Neural cell (in vitro differentiated cells): ENCODE measurements around the gene SHOX. TPM values are rescaled to one million over a fixed set of nuclear protein-coding genes. Genes with fewer than 3 reads are reported as not detected.
A peak's percentile ranks its signal among the peaks of the same experiment; 100 is the strongest.

Experiments
- H2AFZ ChIP-seq: fragments of 200-600, 300-800 bp; sonication (generic), shearing (Covaris generic); 2 replicates; pipeline ENCODE4 v1.6.0; 2014; ENCODE audit warnings: low read depth, mild to moderate bottlenecking, antibody characterized with exemption, low read length, moderate library complexity
- H3F3A ChIP-seq: fragments of 200-600 bp; shearing (Covaris generic); 2 replicates; pipeline ENCODE4 v1.6.1; 2016; ENCODE audit warnings: mild to moderate bottlenecking, moderate library complexity, mixed read lengths, antibody characterized with exemption, low read length; ENCODE audit not compliant: insufficient read depth, poor library complexity, severe bottlenecking
- H3K27ac ChIP-seq: fragments of 200-600, 300-800 bp; sonication (generic), shearing (Covaris generic); 2 replicates; pipeline ENCODE4 v1.5.1; 2014; ENCODE audit warnings: mild to moderate bottlenecking, low read length, moderate library complexity
- H3K27me3 ChIP-seq: fragments of 300-800, 200-600 bp; sonication (generic), shearing (Covaris generic); 2 replicates; pipeline ENCODE4 v1.6.0; 2014; ENCODE audit warnings: mild to moderate bottlenecking, low read depth, low read length, moderate library complexity; ENCODE audit not compliant: insufficient read depth
- H3K36me3 ChIP-seq: fragments of 300-800, 200-600 bp; sonication (generic), shearing (Covaris generic); 2 replicates; pipeline ENCODE4 v1.5.1; 2014; ENCODE audit warnings: mild to moderate bottlenecking, antibody characterized with exemption, low read length, moderate library complexity; ENCODE audit not compliant: insufficient read depth
- H3K4me2 ChIP-seq: fragments of 300-800, 200-600 bp; sonication (generic), shearing (Covaris generic); 2 replicates; pipeline ENCODE4 v1.6.0; 2014; ENCODE audit warnings: mild to moderate bottlenecking, low read length
- H3K4me3 ChIP-seq: fragments of 300-800, 200-600 bp; sonication (generic), shearing (Covaris generic); 2 replicates; pipeline ENCODE4 v1.5.1; 2014; ENCODE audit warnings: mild to moderate bottlenecking, low read length, moderate library complexity
- H3K79me2 ChIP-seq: fragments of 200-600 bp; shearing (Covaris generic); replicated peaks from 2 replicates; pipeline ENCODE4 v1.6.0; 2014; ENCODE audit warnings: mild to moderate bottlenecking, low read length, moderate library complexity; ENCODE audit not compliant: insufficient read depth
- H3K9ac ChIP-seq: fragments of 300-800, 200-600 bp; sonication (generic), shearing (Covaris generic); 2 replicates; pipeline ENCODE4 v1.6.1; 2016; ENCODE audit warnings: mild to moderate bottlenecking, low read length, mixed read lengths
- H3K9me2 ChIP-seq: fragments of 200-600 bp; shearing (Covaris generic); 2 replicates; pipeline ENCODE4 v1.6.1; 2016; ENCODE audit warnings: mild to moderate bottlenecking, low read length, mixed read lengths; ENCODE audit not compliant: insufficient read depth
- H3K9me3 ChIP-seq: fragments of 200-600, 300-800 bp; sonication (generic), shearing (Covaris generic); 2 replicates; pipeline ENCODE4 v1.6.1; 2016; ENCODE audit warnings: mild to moderate bottlenecking, mixed run types, low read length, moderate library complexity, mixed read lengths
- H4K20me1 ChIP-seq: fragments of 200-600 bp; shearing (Covaris generic); 2 replicates; pipeline ENCODE4 v1.6.1; 2016; ENCODE audit warnings: mild to moderate bottlenecking, mixed run types; ENCODE audit not compliant: insufficient read depth
- CTCF ChIP-seq: fragments of 450-650 bp; IDR thresholded peaks from 2 replicates; pipeline ENCODE4 v1.5.1; 2014; ENCODE audit warnings: antibody characterized with exemption, mild to moderate bottlenecking, moderate library complexity; ENCODE audit not compliant: poor library complexity, severe bottlenecking
- EP300 ChIP-seq: fragments of 450-650 bp; conservative IDR thresholded peaks from 2 replicates; pipeline ENCODE4 v1.6.1; 2014; ENCODE audit warnings: antibody characterized with exemption, mild to moderate bottlenecking, moderate library complexity; ENCODE audit not compliant: poor library complexity, severe bottlenecking
- EZH2 ChIP-seq: fragments of 200-600, 300-800 bp; shearing (Covaris generic), sonication (generic); IDR thresholded peaks from 2 replicates; pipeline ENCODE4 v1.6.1; 2014; ENCODE audit warnings: antibody characterized with exemption, low read length, borderline replicate concordance, mild to moderate bottlenecking; ENCODE audit not compliant: insufficient read depth, poor library complexity, severe bottlenecking
- MXI1 ChIP-seq: fragments of 450-650 bp; conservative IDR thresholded peaks from 2 replicates; pipeline ENCODE4 v1.6.1; 2014; ENCODE audit warnings: antibody characterized with exemption, mild to moderate bottlenecking; ENCODE audit not compliant: poor library complexity, severe bottlenecking
- POLR2AphosphoS5 ChIP-seq: IDR thresholded peaks from 2 replicates; pipeline ENCODE4 v1.6.1; 2012
- RAD21 ChIP-seq: fragments of 450-650 bp; conservative IDR thresholded peaks from 2 replicates; pipeline ENCODE4 v1.6.1; 2014; ENCODE audit warnings: antibody characterized with exemption, mild to moderate bottlenecking, moderate library complexity
- REST ChIP-seq: IDR thresholded peaks from 2 replicates; pipeline ENCODE4 v1.6.1; 2012; ENCODE audit warnings: borderline replicate concordance
- SMC3 ChIP-seq: fragments of 450-650 bp; conservative IDR thresholded peaks from 2 replicates; pipeline ENCODE4 v1.6.1; 2014; ENCODE audit warnings: antibody characterized with exemption, mild to moderate bottlenecking, moderate library complexity; ENCODE audit not compliant: poor library complexity
- TAF1 ChIP-seq: IDR thresholded peaks from 2 replicates; pipeline ENCODE4 v1.6.1; 2012; ENCODE audit warnings: low read depth
- polyA plus RNA-seq: library from polyadenylated mRNA; depleted of rRNA; stranded (reverse); fragments of >200 nt; gene quantifications from 2 replicates; pipeline ENCODE4 v1.2.3, GENCODE V29; 2014

Gene SHOX
- polyA plus RNA-seq, 1 donor from 2014 or later: not detected

- TF ChIP-seq TAF1 (no peak), SMC3 (peak; percentile 25), RAD21 (no peak), CTCF (no peak), POLR2AphosphoS5 (peak; percentile 95), EP300 (peak; percentile 84), REST (no peak), EZH2 (no peak), MXI1 (peak; percentile 67)
- peaks cover 4% of the 10 kb centered on the region for H3K27me3 ChIP-seq
- H3K4me3 ChIP-seq: peak overlapping the region; percentile 56
- no peak overlapping the region for H3K9ac ChIP-seq
- H3K27ac ChIP-seq: no peak overlapping the region
- no peak overlapping the region for H3K4me2 ChIP-seq
- no peaks in the 10 kb centered on the region for H3F3A ChIP-seq
- no peaks in the 10 kb centered on the region for H3K79me2 ChIP-seq
- no peaks in the 10 kb centered on the region for H3K9me2 ChIP-seq
- H3K36me3 ChIP-seq: no peaks in the 10 kb centered on the region
- H2AFZ ChIP-seq: no peak overlapping the region
- H3K9me3 ChIP-seq: no peaks in the 10 kb centered on the region
- no peaks in the 10 kb centered on the region for H4K20me1 ChIP-seq
Observed at GRCh38 chrX:679291-679979, 48.8 kb downstream of the SHOX start.

- TF ChIP-seq EP300: no peak
- TF ChIP-seq POLR2AphosphoS5: no peak
- TF ChIP-seq CTCF: no peak
- no peak for TF ChIP-seq REST
- TF ChIP-seq TAF1: no peak
- no peak for TF ChIP-seq RAD21
- no peak for TF ChIP-seq EZH2
- no peak for TF ChIP-seq MXI1
- no peak for TF ChIP-seq SMC3
- Histone ChIP-seq H3K36me3 (no peaks in the 10 kb centered on the region), H4K20me1 (no peaks in the 10 kb centered on the region), H3K27ac (no peak overlapping the region), H3K9me2 (no peaks in the 10 kb centered on the region), H2AFZ (no peak overlapping the region), H3F3A (no peaks in the 10 kb centered on the region), H3K4me3 (no peak overlapping the region), H3K27me3 (peaks cover 4% of the 10 kb centered on the region), H3K79me2 (no peaks in the 10 kb centered on the region), H3K9me3 (no peaks in the 10 kb centered on the region), H3K4me2 (no peak overlapping the region), H3K9ac (no peak overlapping the region)
Observed at GRCh38 chrX:680062-680461, 49.5 kb downstream of the SHOX start.
